ENCODE measurements around the gene EMP3.

Gene EMP3

GRCh38 chr19:48362716-48363499, 37.6 kb downstream of the EMP3 start:
- Histone ChIP-seq H4K20me1 (ENCODE audit: insufficient read depth, low read length) (no peaks in the 10 kb centered on the region), H3K36me3 (ENCODE audit: insufficient read depth, low read length) (peaks cover 4% of the 10 kb centered on the region), H3K27me3 (ENCODE audit: insufficient read depth, low read length, poor library complexity) (no peaks in the 10 kb centered on the region), H3K79me2 (ENCODE audit: insufficient read depth, low read length) (peaks cover 5% of the 10 kb centered on the region), H3K4me3 (ENCODE audit: low read depth in 1 of 2, low read length in 2 of 2) (peak overlapping the region; percentile 63 to 81), H3K9me3 (ENCODE audit: insufficient read depth, low read length, severe bottlenecking) (no peaks in the 10 kb centered on the region), H3K9ac (ENCODE audit: low read depth, low read length) (peak overlapping the region; percentile 95), H2AFZ (ENCODE audit: low read depth, low read length) (peak overlapping the region; percentile 91), H3K4me1 (ENCODE audit: insufficient read depth, low read length) (peaks cover 23% of the 10 kb centered on the region), H3K4me2 (ENCODE audit: insufficient read depth, low read length) (peak overlapping the region; percentile 91), H3K27ac (ENCODE audit: low read length) (peak overlapping the region; percentile 95)
- ATAC-seq (ENCODE audit: insufficient read depth, low read depth), result peak; percentile 84
- TF ChIP-seq EZH2 (IDR thresholded peaks at IDR 0.05; ENCODE audit: borderline replicate concordance, low read depth, low read length, severe bottlenecking), result no peak
- TF ChIP-seq CTCF (IDR thresholded peaks at IDR 0.05; ENCODE audit: borderline replicate concordance, extremely low read depth, low read length, poor library complexity, severe bottlenecking), result peak; percentile 11
- peak; percentile 96 for DNase-seq

- peaks cover 4% of the 10 kb centered on the region for H3K36me3 ChIP-seq (ENCODE audit: insufficient read depth, low read length)
- peaks cover 23% of the 10 kb centered on the region for H3K4me1 ChIP-seq (ENCODE audit: insufficient read depth, low read length)
- H3K4me2 ChIP-seq (ENCODE audit: insufficient read depth, low read length), result peak overlapping the region; percentile 91
- no peaks in the 10 kb centered on the region for H3K9me3 ChIP-seq (ENCODE audit: insufficient read depth, low read length, severe bottlenecking)
- no peak for TF ChIP-seq EZH2 (IDR thresholded peaks at IDR 0.05; ENCODE audit: borderline replicate concordance, low read depth, low read length, severe bottlenecking)
- TF ChIP-seq CTCF (IDR thresholded peaks at IDR 0.05; ENCODE audit: borderline replicate concordance, extremely low read depth, low read length, poor library complexity, severe bottlenecking), result no peak
- no peaks in the 10 kb centered on the region for H4K20me1 ChIP-seq (ENCODE audit: insufficient read depth, low read length)
- H2AFZ ChIP-seq (ENCODE audit: low read depth, low read length), result peak overlapping the region; percentile 91
- H3K27me3 ChIP-seq (ENCODE audit: insufficient read depth, low read length, poor library complexity), result no peaks in the 10 kb centered on the region
- peak overlapping the region; percentile 95 for H3K9ac ChIP-seq (ENCODE audit: low read depth, low read length)
- peak overlapping the region; percentile 63 to 81 for H3K4me3 ChIP-seq (ENCODE audit: low read depth in 1 of 2, low read length in 2 of 2)
- no peak for DNase-seq
- peak; percentile 18 for ATAC-seq (ENCODE audit: insufficient read depth, low read depth)
- H3K79me2 ChIP-seq (ENCODE audit: insufficient read depth, low read length), result peaks cover 5% of the 10 kb centered on the region
- H3K27ac ChIP-seq (ENCODE audit: low read length), result peak overlapping the region; percentile 95
These were observed 38.1 kb downstream of the EMP3 start for GRCh38 chr19:48363500-48363809.

GRCh38 chr19:48363810-48364597, 38.7 kb downstream of the EMP3 start, which contains the start of the genes SYNGR4 and TMEM143:
Gene SYNGR4 (plus strand): TSS chr19:48364367. CDS start chr19:48365843, 1,476 bp downstream.
Gene TMEM143 (minus strand): TSS chr19:48363940. CDS start chr19:48363920, 20 bp downstream.
- TF ChIP-seq EZH2 (IDR thresholded peaks at IDR 0.05; ENCODE audit: borderline replicate concordance, low read depth, low read length, severe bottlenecking) (no peak), CTCF (IDR thresholded peaks at IDR 0.05; ENCODE audit: borderline replicate concordance, extremely low read depth, low read length, poor library complexity, severe bottlenecking) (peak; percentile 16)
- Histone ChIP-seq H2AFZ (ENCODE audit: low read depth, low read length) (peak within 1 kb of the TSS; percentile 91), H3K79me2 (ENCODE audit: insufficient read depth, low read length) (peaks cover 5% of the 10 kb centered on the region), H3K4me2 (ENCODE audit: insufficient read depth, low read length) (peak within 1 kb of the TSS; percentile 91), H3K4me1 (ENCODE audit: insufficient read depth, low read length) (peaks cover 23% of the 10 kb centered on the region), H3K4me3 (ENCODE audit: low read depth in 1 of 2, low read length in 2 of 2) (peak within 1 kb of the TSS; percentile 63 to 81), H3K27ac (ENCODE audit: low read length) (peak within 1 kb of the TSS; percentile 96), H3K9ac (ENCODE audit: low read depth, low read length) (peak within 1 kb of the TSS; percentile 95), H4K20me1 (ENCODE audit: insufficient read depth, low read length) (no peaks in the 10 kb centered on the region), H3K36me3 (ENCODE audit: insufficient read depth, low read length) (peaks cover 4% of the 10 kb centered on the region), H3K27me3 (ENCODE audit: insufficient read depth, low read length, poor library complexity) (no peaks in the 10 kb centered on the region), H3K9me3 (ENCODE audit: insufficient read depth, low read length, severe bottlenecking) (no peaks in the 10 kb centered on the region)
- ATAC-seq (ENCODE audit: insufficient read depth, low read depth) (peak; percentile 85), DNase-seq (peak; percentile 100)
